Naive thymus-derived CD4-positive, alpha-beta T cell (primary cell): ENCODE results near the gene PLK4. TPM values are rescaled to one million over a fixed set of nuclear protein-coding genes. Genes with fewer than 3 reads are reported as not detected.
"Not testable (repeated sequence)": the region's sequence is repeated elsewhere in the genome, so short reads cannot be mapped to it uniquely, and the experiment has no call there.

Experiments used
- ATAC-seq: fragments of 150-1000 bp; cut with Tn5 transposase; 2 replicates; pipeline ENCODE4 v1.10.0; 2021; ENCODE audit warnings: mild to moderate bottlenecking, moderate library complexity
- CTCF ChIA-PET: fragments of 350-600 bp; sonication (Branson Sonifier 250); formaldehyde crosslinking; loops from one replicate; lab custom pipeline; 2021; ENCODE audit warnings: antibody characterized with exemption; lab: Charles Lee
- POLR2A ChIA-PET: fragments of 350-600 bp; sonication (Branson Sonifier 250); formaldehyde crosslinking; loops from one replicate; lab custom pipeline; 2021; ENCODE audit warnings: antibody characterized with exemption, inconsistent platforms; lab: Charles Lee
- DNase-seq, 9 donors: peaks; one replicate each; pipeline versions ENCODE4 v3.0.0 to v3.0.0-alpha.2; 2020 to 2022; ENCODE audit warnings: mixed read lengths in 1 of 9
- H3K27ac ChIP-seq: one replicate; pipeline ENCODE4 v1.7.0; 2013; ENCODE audit warnings: mild to moderate bottlenecking, low read depth, low read length, moderate library complexity
- H3K27me3 ChIP-seq, 2 donors: one replicate each; pipeline ENCODE4 v1.7.0; 2013; ENCODE audit warnings: low read length in 2 of 2, mild to moderate bottlenecking in 2 of 2, moderate library complexity in 2 of 2; ENCODE audit not compliant: control insufficient read depth in 2 of 2, insufficient read depth in 2 of 2
- H3K36me3 ChIP-seq, 3 experiments: 1 replicate in 2 of 3; 2 replicates in 1 of 3; pipeline ENCODE4 v1.7.0; 2013; ENCODE audit warnings: low read length in 3 of 3, mild to moderate bottlenecking in 3 of 3, moderate library complexity in 1 of 3; ENCODE audit not compliant: insufficient read depth in 3 of 3, control insufficient read depth in 2 of 3
- H3K4me1 ChIP-seq, 2 donors: one replicate each; pipeline ENCODE4 v1.7.0; 2013; ENCODE audit warnings: low read length in 2 of 2, mild to moderate bottlenecking in 2 of 2, moderate library complexity in 1 of 2; ENCODE audit not compliant: control insufficient read depth in 2 of 2, insufficient read depth in 2 of 2
- H3K4me3 ChIP-seq: 2 replicates; pipeline ENCODE4 v1.7.0; 2013; ENCODE audit warnings: mild to moderate bottlenecking, low read length
- H3K9me3 ChIP-seq, 3 experiments: 1 replicate in 2 of 3; 2 replicates in 1 of 3; pipeline ENCODE4 v1.7.0; 2013; ENCODE audit warnings: low read length in 3 of 3; ENCODE audit not compliant: control insufficient read depth in 2 of 3
- H3K27ac Mint-ChIP-seq, 9 donors: one replicate each; pipeline ENCODE4 v1.8.0; 2020 to 2022; ENCODE audit warnings: mixed read lengths in 9 of 9, mild to moderate bottlenecking in 8 of 9, moderate library complexity in 5 of 9, inconsistent platforms in 2 of 9
- H3K27me3 Mint-ChIP-seq, 5 donors: one replicate each; pipeline ENCODE4 v1.8.0; 2021 to 2022; ENCODE audit warnings: mixed read lengths in 5 of 5, mild to moderate bottlenecking in 1 of 5
- H3K36me3 Mint-ChIP-seq, 5 donors: one replicate each; pipeline ENCODE4 v1.8.0; 2020 to 2022; ENCODE audit warnings: mixed read lengths in 5 of 5, mild to moderate bottlenecking in 3 of 5, inconsistent platforms in 1 of 5
- H3K4me1 Mint-ChIP-seq, 7 donors: one replicate each; pipeline ENCODE4 v1.8.0; 2020 to 2022; ENCODE audit warnings: mixed read lengths in 7 of 7, mild to moderate bottlenecking in 3 of 7, inconsistent platforms in 1 of 7
- H3K4me3 Mint-ChIP-seq, 10 donors: one replicate each; pipeline ENCODE4 v1.8.0; 2020 to 2022; ENCODE audit warnings: mild to moderate bottlenecking in 10 of 10, mixed read lengths in 10 of 10, moderate library complexity in 6 of 10, inconsistent platforms in 2 of 10
- H3K9me3 Mint-ChIP-seq, 11 donors: one replicate each; pipeline ENCODE4 v1.8.0; 2020 to 2022; ENCODE audit warnings: mixed read lengths in 11 of 11, mild to moderate bottlenecking in 4 of 11, inconsistent platforms in 1 of 11, moderate library complexity in 1 of 11
- intact Hi-C, 2 donors: fragments of 100-400 bp; cut with micrococcal nuclease; formaldehyde crosslinking; loops; one replicate each; pipeline ENCODE4 v1.15.1; 2023
- polyA plus RNA-seq, 2 donors: library from polyadenylated mRNA; unstranded; fragments of 300-500 nt; fragmentation: Illumina TruSeq; gene quantifications; one replicate each; pipeline ENCODE4 v1.2.3, GENCODE V29; 2021
- total RNA-seq, 6 experiments: library from RNA in 5 of 6; stranded (reverse) in 5 of 6; gene quantifications; 1 replicate in 5 of 6; 2 replicates in 1 of 6; pipeline ENCODE4 v1.2.3 and lab custom pipeline; 2021 to 2026

PLK4 gene
- total and polyA plus RNA-seq, 7 experiments from 2014 or later, result 1.3 to 34.7 (median 3.5) TPM

DNA sequence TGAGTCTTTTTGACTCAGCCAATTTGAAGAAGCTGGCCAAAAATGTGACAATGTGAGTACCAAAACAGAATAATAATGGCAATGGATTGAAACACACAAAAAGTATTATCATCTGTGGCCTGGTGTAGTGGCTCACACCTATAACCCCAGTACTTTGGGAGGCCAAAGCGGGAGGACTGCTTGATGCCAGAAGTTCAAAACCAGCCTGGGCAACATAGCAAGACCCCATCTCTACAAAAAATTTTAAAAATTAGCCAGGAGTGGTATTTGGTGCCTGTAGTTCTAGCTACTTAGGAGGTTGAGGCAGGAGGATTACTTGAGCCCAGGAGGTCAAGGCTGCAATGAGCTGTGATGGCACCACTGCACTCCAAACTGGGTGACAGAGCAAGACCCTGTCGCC lies 41.5 kb downstream of the PLK4 start:
- no peak overlapping the region for H3K4me3 Mint-ChIP-seq
- Histone ChIP-seq H3K4me3 (no peak overlapping the region), H3K9me3 (no peaks in the 10 kb centered on the region), H3K27ac (no peak overlapping the region), H3K27me3 (no peaks in the 10 kb centered on the region), H3K36me3 (peaks cover 4 to 26% (median 10%) of the 10 kb centered on the region in 3 experiments), H3K4me1 (no peaks in the 10 kb centered on the region)
- intact Hi-C loops, result no loop called here
- H3K27ac Mint-ChIP-seq, result no peak overlapping the region
- ATAC-seq, result no peak
- H3K36me3 Mint-ChIP-seq, result peaks cover 14 to 65% (median 45%) of the 10 kb centered on the region in 5 donors
- POLR2A ChIA-PET, result interaction anchor here (0.6 kb wide), 1 partner anchor 147 kb away, joined by 3 read pairs; no protein-coding TSS in a partner anchor
- H3K9me3 Mint-ChIP-seq, result peaks cover 0 to 6% (median 0%) of the 10 kb centered on the region in 11 donors
- H3K27me3 Mint-ChIP-seq, result no peaks in the 10 kb centered on the region
- peaks cover 0 to 9% (median 0%) of the 10 kb centered on the region in 7 donors for H3K4me1 Mint-ChIP-seq
- DNase-seq, result no peak
- CTCF ChIA-PET, result interaction anchor here (0.7 kb wide), 1 partner anchor 596 kb away, joined by 4 read pairs; no protein-coding TSS in a partner anchor

GRCh38 chr4:127925720-127926119 lies 45.0 kb downstream of the PLK4 start:
- peaks cover 0 to 28% (median 4%) of the 10 kb centered on the region in 3 experiments for H3K36me3 ChIP-seq
- H3K4me3 Mint-ChIP-seq, H3K27me3 Mint-ChIP-seq, H3K4me3 ChIP-seq, CTCF ChIA-PET, H3K4me1 Mint-ChIP-seq, H3K27ac ChIP-seq, ATAC-seq, H3K9me3 ChIP-seq, H3K9me3 Mint-ChIP-seq, POLR2A ChIA-PET, H3K27me3 ChIP-seq, H3K4me1 ChIP-seq, DNase-seq, intact Hi-C loops: not testable (repeated sequence)
- Mint-ChIP-seq H3K27ac (peak overlapping the region in 1 of 9 donors; percentile 29), H3K36me3 (peaks cover 14 to 68% (median 36%) of the 10 kb centered on the region in 5 donors)

- intact Hi-C loops, result no loop called here
- peaks cover 0 to 20% (median 0%) of the 10 kb centered on the region in 3 experiments for H3K36me3 ChIP-seq
- no peaks in the 10 kb centered on the region for H3K27me3 ChIP-seq
- DNase-seq (no peak), ATAC-seq (no peak)
- H3K4me3 ChIP-seq, result no peak overlapping the region
- peaks cover 0 to 6% (median 0%) of the 10 kb centered on the region in 11 donors for H3K9me3 Mint-ChIP-seq
- H3K27ac Mint-ChIP-seq, result no peak overlapping the region
- no peak overlapping the region for H3K4me3 Mint-ChIP-seq
- no peak overlapping the region for H3K27ac ChIP-seq
- CTCF ChIA-PET, result interaction anchor here (0.7 kb wide), 1 partner anchor 63 kb away, joined by 4 read pairs; no protein-coding TSS in a partner anchor
- peaks cover 0 to 2% (median 0%) of the 10 kb centered on the region in 7 donors for H3K4me1 Mint-ChIP-seq
- peaks cover 3 to 41% (median 18%) of the 10 kb centered on the region in 5 donors for H3K36me3 Mint-ChIP-seq
- H3K4me1 ChIP-seq, result no peaks in the 10 kb centered on the region
- POLR2A ChIA-PET, result no interaction called here
- no peaks in the 10 kb centered on the region for H3K9me3 ChIP-seq
- no peaks in the 10 kb centered on the region for H3K27me3 Mint-ChIP-seq
Observed at GRCh38 chr4:127930175-127930574, 49.5 kb downstream of the PLK4 start.

DNA sequence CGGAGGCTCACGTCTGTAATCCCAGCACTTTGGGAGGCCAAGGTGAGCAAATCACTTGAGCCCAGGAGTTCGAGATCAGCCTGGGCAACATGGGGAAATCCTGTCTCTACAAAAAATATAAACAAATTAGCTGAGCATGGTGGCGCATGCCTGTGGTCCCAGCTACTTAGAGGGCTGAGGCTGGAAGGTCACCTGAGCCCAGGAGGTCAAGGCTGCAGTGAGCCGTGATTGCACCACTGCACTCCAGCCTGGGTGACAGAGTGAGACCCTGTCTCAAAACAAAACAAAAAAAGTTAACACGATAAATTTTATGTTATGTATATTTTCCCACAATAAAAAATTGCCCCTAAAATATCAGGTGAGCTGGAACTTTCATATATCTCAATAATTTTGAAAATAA lies 51.1 kb downstream of the PLK4 start:
- H3K27me3 Mint-ChIP-seq, H3K9me3 ChIP-seq, H3K9me3 Mint-ChIP-seq, H3K4me1 ChIP-seq, H3K4me1 Mint-ChIP-seq, H3K4me3 Mint-ChIP-seq, POLR2A ChIA-PET, CTCF ChIA-PET, H3K4me3 ChIP-seq, intact Hi-C loops, H3K27ac ChIP-seq, H3K27ac Mint-ChIP-seq, ATAC-seq, H3K27me3 ChIP-seq, DNase-seq: not testable (repeated sequence)
- H3K36me3 ChIP-seq, result peaks cover 0 to 15% (median 0%) of the 10 kb centered on the region in 3 experiments
- H3K36me3 Mint-ChIP-seq, result peaks cover 0 to 28% (median 8%) of the 10 kb centered on the region in 5 donors

- H3K36me3 Mint-ChIP-seq, result peaks cover 3 to 32% (median 23%) of the 10 kb centered on the region in 5 donors
- H3K4me3 Mint-ChIP-seq, result no peak overlapping the region
- no peaks in the 10 kb centered on the region for H3K4me1 Mint-ChIP-seq
- Histone ChIP-seq H3K27me3 (no peaks in the 10 kb centered on the region), H3K27ac (no peak overlapping the region), H3K4me3 (no peak overlapping the region), H3K4me1 (no peaks in the 10 kb centered on the region), H3K9me3 (no peaks in the 10 kb centered on the region), H3K36me3 (peaks cover 0 to 4% (median 0%) of the 10 kb centered on the region in 3 experiments)
- no peaks in the 10 kb centered on the region for H3K9me3 Mint-ChIP-seq
- intact Hi-C loops, result no loop called here
- no peaks in the 10 kb centered on the region for H3K27me3 Mint-ChIP-seq
- ChIA-PET POLR2A (no interaction called here), CTCF (no interaction called here)
- no peak for ATAC-seq
- no peak overlapping the region for H3K27ac Mint-ChIP-seq
- DNase-seq, result no peak
Observed at GRCh38 chr4:127936974-127937373, 56.3 kb downstream of the PLK4 start.

Other genes starting within 250 kb of the PLK4 start
- gene INTU, start 247.9 kb upstream of the PLK4 start, total RNA-seq, result under 1 TPM in 1 of 5 experiments, not detected in 4; 0.22 TPM
- gene INTU, start 247.9 kb upstream of the PLK4 start, polyA plus RNA-seq, result under 1 TPM in 1 of 2 donors, not detected in 1; 0.14 TPM
- gene SLC25A31, start 150.5 kb upstream of the PLK4 start, total RNA-seq, result not detected
- gene SLC25A31, start 150.5 kb upstream of the PLK4 start, polyA plus RNA-seq, result not detected
- gene HSPA4L, start 98.6 kb upstream of the PLK4 start, total RNA-seq, result 1 to 10 TPM in 1 of 5 experiments, not detected in 4; 1.1 TPM
- not detected for gene HSPA4L, start 98.6 kb upstream of the PLK4 start, polyA plus RNA-seq
- 10 to 100 TPM; 20.3 to 54.5 (median 23.0) TPM for gene MFSD8, start 84.3 kb downstream of the PLK4 start, total RNA-seq
- gene MFSD8, start 84.3 kb downstream of the PLK4 start, polyA plus RNA-seq, result 1 to 10 TPM; 6.8 to 7.9 TPM
- gene ABHD18, start 84.5 kb downstream of the PLK4 start, total RNA-seq, result 10 to 100 TPM; 22.4 to 26.6 (median 25.1) TPM
- 10 to 100 TPM in 1 of 2 donors, 1 to 10 TPM in 1; 9.8 to 12.4 TPM for gene ABHD18, start 84.5 kb downstream of the PLK4 start, polyA plus RNA-seq
- gene LARP1B, start 180.4 kb downstream of the PLK4 start, total RNA-seq, result 10 to 100 TPM in 4 of 5 experiments, 1 to 10 TPM in 1; 9.5 to 18.2 (median 13.7) TPM
- 1 to 10 TPM; 3.9 TPM for gene LARP1B, start 180.4 kb downstream of the PLK4 start, polyA plus RNA-seq